IMR-90 (cell line): ENCODE measurements around the gene PDE6H. TPM values are rescaled to one million over a fixed set of nuclear protein-coding genes. Genes with fewer than 3 reads are reported as not detected.

Source experiments
- ATAC-seq: fragments of 200-7000 bp; cut with Tn5 transposase; 2 replicates; pipeline ENCODE4 v1.9.1; 2020; ENCODE audit warnings: low read depth, mild to moderate bottlenecking, moderate library complexity
- BruUV-seq: library from RNA; stranded (reverse); fragments of 400-500 nt; replicated peaks from 2 replicates; lab custom pipeline; 2021; lab: Mats Ljungman, UMichigan
- CTCF ChIA-PET: fragments of 300-600 bp; formaldehyde crosslinking; extraction: SDS; loops from one replicate; lab custom pipeline; 2021; ENCODE audit warnings: antibody characterized with exemption; lab: Yijun Ruan, JAX
- POLR2A ChIA-PET: fragments of 300-600 bp; sonication (Branson Sonifier 250); formaldehyde crosslinking; loops from one replicate; lab custom pipeline; 2022; ENCODE audit warnings: antibody characterized with exemption; ENCODE audit not compliant: unreplicated experiment; lab: Charles Lee
- DNase-seq: peaks from one replicate; pipeline ENCODE4 v3.0.0; 2013
- H2AFZ ChIP-seq: replicated peaks from 2 replicates; pipeline ENCODE3; 2013; ENCODE audit warnings: low read length, mild to moderate bottlenecking; ENCODE audit not compliant: poor library complexity
- H2AK5ac ChIP-seq: 2 replicates; pipeline ENCODE4 v1.6.1; 2013; ENCODE audit warnings: low read depth, low read length, inconsistent platforms
- H2AK9ac ChIP-seq: replicated peaks from 2 replicates; pipeline ENCODE3; 2013; ENCODE audit warnings: mild to moderate bottlenecking, low read depth, low read length, moderate library complexity; ENCODE audit not compliant: poor library complexity
- H2BK120ac ChIP-seq: 2 replicates; pipeline ENCODE4 v1.6.1; 2013; ENCODE audit warnings: low read depth, low read length, inconsistent platforms
- H2BK15ac ChIP-seq: 3 replicates; pipeline ENCODE4 v1.6.1; 2013; ENCODE audit warnings: low read depth, low read length, inconsistent platforms
- H2BK20ac ChIP-seq: 2 replicates; pipeline ENCODE4 v1.6.1; 2013; ENCODE audit warnings: low read depth, mild to moderate bottlenecking, inconsistent platforms, low read length, moderate library complexity
- H2BK5ac ChIP-seq: 2 replicates; pipeline ENCODE4 v1.6.1; 2013; ENCODE audit warnings: mild to moderate bottlenecking, low read depth, low read length, inconsistent platforms; ENCODE audit not compliant: poor library complexity, severe bottlenecking
- H3K14ac ChIP-seq: replicated peaks from 2 replicates; pipeline ENCODE4 v1.6.1; 2013; ENCODE audit warnings: low read depth, low read length, inconsistent platforms
- H3K18ac ChIP-seq: 2 replicates; pipeline ENCODE4 v1.6.1; 2013; ENCODE audit warnings: low read depth, low read length, control low read depth
- H3K23ac ChIP-seq: 2 replicates; pipeline ENCODE4 v1.6.1; 2013; ENCODE audit warnings: low read depth, low read length, inconsistent platforms
- H3K27ac ChIP-seq: 2 replicates; pipeline ENCODE4 v1.5.1; 2013; ENCODE audit warnings: mild to moderate bottlenecking, control low read depth, low read length; ENCODE audit not compliant: insufficient read depth
- H3K27me3 ChIP-seq: 2 replicates; pipeline ENCODE4 v1.6.1; 2013; ENCODE audit warnings: low read length; ENCODE audit not compliant: control insufficient read depth, insufficient read depth
- H3K36me3 ChIP-seq: 2 replicates; pipeline ENCODE4 v1.6.1; 2013; ENCODE audit warnings: low read length, mixed read lengths; ENCODE audit not compliant: control insufficient read depth, insufficient read depth
- H3K4ac ChIP-seq: 2 replicates; pipeline ENCODE4 v1.6.1; 2013; ENCODE audit warnings: low read depth, low read length, inconsistent platforms
- H3K4me1 ChIP-seq: 2 replicates; pipeline ENCODE4 v1.6.1; 2013; ENCODE audit warnings: low read length, mixed read lengths; ENCODE audit not compliant: control insufficient read depth, insufficient read depth
- H3K4me2 ChIP-seq: 2 replicates; pipeline ENCODE4 v1.6.1; 2013; ENCODE audit warnings: low read depth, mild to moderate bottlenecking, control low read depth, low read length, moderate library complexity
- H3K4me3 ChIP-seq: 2 replicates; pipeline ENCODE4 v1.5.1; 2013; ENCODE audit warnings: low read depth, mild to moderate bottlenecking, control low read depth, low read length, moderate library complexity; ENCODE audit not compliant: insufficient read depth
- H3K56ac ChIP-seq: 2 replicates; pipeline ENCODE4 v1.6.1; 2013; ENCODE audit warnings: low read length, inconsistent platforms; ENCODE audit not compliant: insufficient read depth; ENCODE audit errors: extremely low read depth
- H3K79me1 ChIP-seq, 2 experiments: 2 replicates each; pipeline ENCODE4 v1.6.1; 2013; ENCODE audit warnings: low read length in 2 of 2, inconsistent platforms in 1 of 2, low read depth in 1 of 2
- H3K9ac ChIP-seq: 2 replicates; pipeline ENCODE4 v1.6.1; 2013; ENCODE audit warnings: low read depth, low read length, control low read depth
- H3K9me1 ChIP-seq: 2 replicates; pipeline ENCODE4 v1.6.1; 2013; ENCODE audit warnings: low read length, inconsistent platforms; ENCODE audit not compliant: insufficient read depth
- H3K9me3 ChIP-seq: 2 replicates; pipeline ENCODE4 v1.6.1; 2013; ENCODE audit warnings: low read length; ENCODE audit not compliant: control insufficient read depth, insufficient read depth
- H4K20me1 ChIP-seq: 2 replicates; pipeline ENCODE4 v1.6.1; 2013; ENCODE audit warnings: low read length, inconsistent platforms; ENCODE audit not compliant: insufficient read depth
- H4K5ac ChIP-seq: 2 replicates; pipeline ENCODE4 v1.6.1; 2013; ENCODE audit warnings: mild to moderate bottlenecking, low read depth, low read length, control low read depth
- H4K8ac ChIP-seq, 2 experiments: 2 replicates each; pipeline ENCODE4 v1.6.1; 2013; ENCODE audit warnings: low read depth in 2 of 2, low read length in 2 of 2, control low read depth in 1 of 2, inconsistent platforms in 1 of 2
- H4K91ac ChIP-seq: 2 replicates; pipeline ENCODE4 v1.6.1; 2013; ENCODE audit warnings: low read depth, low read length, inconsistent platforms; ENCODE audit not compliant: insufficient read depth
- CHD1 ChIP-seq: IDR thresholded peaks from 2 replicates; pipeline ENCODE4 v1.6.1; 2012; ENCODE audit warnings: low read depth, low read length, improper control_type of control experiment
- ELK1 ChIP-seq: fragments of 150-350 bp; IDR thresholded peaks from 2 replicates; pipeline ENCODE4 v1.6.1; 2016; ENCODE audit warnings: low read depth, mild to moderate bottlenecking, low read length, moderate library complexity, borderline replicate concordance
- WGBS, 2 experiments: methylation state at CpG; one replicate each; pipeline versions ENCODE4 v1.1.5 to v1.1.7; 2013; ENCODE audit warnings: missing lambda C conversion rate in 2 of 2; ENCODE audit not compliant: insufficient read length in 1 of 2; ENCODE audit errors: extremely low coverage in 2 of 2; 5-methylcytosine and 5-hydroxymethylcytosine counted together
- dilution Hi-C: fragments of 300-500 bp; cut with HindIII; formaldehyde crosslinking; loops from one replicate; pipeline ENCODE4 v1.14.3; 2018; ENCODE audit warnings: low sequenced_read_pairs; ENCODE audit not compliant: unreplicated experiment
- in situ Hi-C: fragments of 300-500 bp; cut with MboI; formaldehyde crosslinking; loops from 3 replicates; pipeline ENCODE4 v1.14.3; 2019; ENCODE audit warnings: low sequenced_read_pairs, inconsistent platforms, mixed read lengths
- intact Hi-C: fragments of 100-400 bp; cut with micrococcal nuclease; formaldehyde crosslinking; loops from 2 replicates; pipeline ENCODE4 v1.10.0; 2022
- polyA plus RNA-seq, 3 experiments: library from polyadenylated mRNA; depleted of rRNA; stranded (reverse); fragments of >200 nt; gene quantifications; 2 replicates each; pipeline ENCODE4 v1.2.3, GENCODE V29; 2012; ENCODE audit warnings: low replicate concordance in 1 of 3
- total RNA-seq: library from RNA; depleted of rRNA; stranded (reverse); fragments of >200 nt; gene quantifications from 2 replicates; pipeline ENCODE4 v1.2.3, GENCODE V29; 2012

The PDE6H gene
- total and polyA plus RNA-seq, 2 of the 4 experiments (the other 2 are of a cell fraction) = not detected

DNA sequence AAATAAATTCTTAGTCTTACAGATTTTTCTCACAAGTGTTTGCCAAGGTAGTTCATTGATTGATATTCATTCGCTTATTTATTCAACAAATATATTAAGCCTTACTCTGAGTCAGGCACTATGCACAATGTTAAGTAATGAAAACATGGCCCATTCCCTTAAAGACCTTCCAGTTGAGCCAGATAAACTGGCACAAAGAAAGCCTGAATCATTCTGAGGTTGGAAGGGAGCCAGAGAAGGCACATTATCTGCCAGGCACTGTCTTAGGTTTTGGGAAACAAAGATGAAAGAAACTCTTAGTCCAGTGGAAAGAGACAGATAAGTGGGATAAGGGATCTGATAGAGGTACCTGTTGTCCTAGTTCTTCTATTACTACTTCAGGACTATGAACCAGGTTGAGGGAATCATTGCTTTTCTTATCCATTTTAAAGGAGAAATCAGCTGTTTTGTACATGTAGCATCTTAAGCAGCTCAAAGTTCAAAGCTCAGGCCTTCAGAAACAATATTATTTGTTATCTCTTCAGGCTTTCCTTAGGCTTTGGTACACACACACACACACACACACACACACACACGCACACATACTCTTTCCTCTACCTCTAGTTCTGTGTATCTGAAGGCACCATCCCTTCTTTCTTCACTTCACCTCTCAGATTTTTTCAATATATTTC is 27.0 kb downstream of the PDE6H start:
- Histone ChIP-seq H2AK5ac (no peak overlapping the region), H4K5ac (no peak overlapping the region), H3K79me1 (no peaks in the 10 kb centered on the region), H3K36me3 (no peaks in the 10 kb centered on the region), H4K20me1 (no peaks in the 10 kb centered on the region), H3K9me3 (no peaks in the 10 kb centered on the region), H3K56ac (no peak overlapping the region), H3K4me1 (peaks cover 3% of the 10 kb centered on the region), H3K4me2 (no peak overlapping the region), H3K18ac (no peak overlapping the region), H4K91ac (no peak overlapping the region), H3K27me3 (peaks cover 8% of the 10 kb centered on the region), H3K9ac (no peak overlapping the region), H2BK120ac (no peak overlapping the region), H2BK15ac (no peak overlapping the region), H3K4ac (no peak overlapping the region), H3K27ac (no peak overlapping the region), H2BK20ac (no peak overlapping the region), H3K23ac (no peak overlapping the region), H3K9me1 (peaks cover 3% of the 10 kb centered on the region; the same call in 1 of the 2 replicates), H4K8ac (no peak overlapping the region), H2AFZ (no peak overlapping the region), H2AK9ac (no peak overlapping the region), H2BK5ac (no peak overlapping the region), H3K14ac (no peak overlapping the region), H3K4me3 (no peak overlapping the region)
- no TSS peak for BruUV-seq
- in situ Hi-C loops (loop anchor here (5.0 to 25.0 kb wide), 2 partner anchors 158 to 763 kb away; partner anchors contain the start of gene ART4), intact Hi-C loops (loop anchor here (2.0 to 10.0 kb wide), 2 partner anchors 221 to 525 kb away; partner anchors contain the start of gene RERG), dilution Hi-C loops (no loop called here)
- ChIA-PET POLR2A (no interaction called here), CTCF (interaction anchor here (1.3 kb wide), 1 partner anchor 221 kb away, joined by 4 read pairs; the partner anchor contains the start of gene RERG)
- 44% methylated on average over 1 of the region's 2 CpGs; no CpG with 5 or more reads in 1 of the 2 experiments for WGBS, 2 experiments
- DNase-seq (no peak), ATAC-seq (no peak)
- TF ChIP-seq CHD1 (no peak), ELK1 (no peak)
